ENCODE results near the gene EPS15.
"Not testable (repeated sequence)": the region's sequence is repeated elsewhere in the genome, so short reads cannot be mapped to it uniquely, and the experiment has no call there.

Gene EPS15

DNA sequence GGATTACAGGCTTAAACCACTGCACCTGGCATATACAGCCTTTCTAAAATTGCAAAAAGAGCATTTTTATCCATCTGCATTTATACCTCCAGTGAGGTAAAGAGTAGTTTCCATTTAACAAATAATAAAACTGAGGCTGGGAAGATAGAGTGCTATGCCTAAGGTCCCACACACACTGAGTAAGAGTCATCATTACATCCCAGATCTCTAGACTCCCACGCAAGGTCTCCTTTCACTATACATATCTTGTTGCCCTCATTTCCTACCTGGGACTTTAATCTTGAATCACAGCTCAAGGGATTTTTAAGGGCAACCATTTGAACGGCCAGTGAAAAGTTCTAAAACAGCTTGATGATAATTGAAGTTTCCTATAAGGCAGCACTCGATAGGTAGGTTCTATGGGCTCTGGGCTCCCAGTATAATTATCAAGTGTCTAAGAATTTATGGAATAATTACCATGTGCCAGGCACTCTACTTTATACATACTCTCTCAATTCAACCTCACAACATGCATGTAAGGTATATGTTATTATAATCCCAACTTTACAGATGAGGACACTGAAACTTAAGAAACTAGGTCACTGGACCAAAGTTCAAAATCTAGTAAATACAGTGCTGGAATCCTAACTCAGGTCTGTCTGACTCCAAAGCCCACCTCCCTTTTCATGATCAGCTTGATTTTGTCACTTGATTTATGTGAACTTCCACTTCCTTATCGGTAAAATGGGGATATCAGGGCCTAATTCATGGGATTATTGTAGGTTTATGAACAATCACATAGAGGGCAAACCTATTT lies 23.3 kb upstream of the EPS15 start:
- no peak for DNase-seq (ENCODE audit: low read depth, low spot score)

DNA sequence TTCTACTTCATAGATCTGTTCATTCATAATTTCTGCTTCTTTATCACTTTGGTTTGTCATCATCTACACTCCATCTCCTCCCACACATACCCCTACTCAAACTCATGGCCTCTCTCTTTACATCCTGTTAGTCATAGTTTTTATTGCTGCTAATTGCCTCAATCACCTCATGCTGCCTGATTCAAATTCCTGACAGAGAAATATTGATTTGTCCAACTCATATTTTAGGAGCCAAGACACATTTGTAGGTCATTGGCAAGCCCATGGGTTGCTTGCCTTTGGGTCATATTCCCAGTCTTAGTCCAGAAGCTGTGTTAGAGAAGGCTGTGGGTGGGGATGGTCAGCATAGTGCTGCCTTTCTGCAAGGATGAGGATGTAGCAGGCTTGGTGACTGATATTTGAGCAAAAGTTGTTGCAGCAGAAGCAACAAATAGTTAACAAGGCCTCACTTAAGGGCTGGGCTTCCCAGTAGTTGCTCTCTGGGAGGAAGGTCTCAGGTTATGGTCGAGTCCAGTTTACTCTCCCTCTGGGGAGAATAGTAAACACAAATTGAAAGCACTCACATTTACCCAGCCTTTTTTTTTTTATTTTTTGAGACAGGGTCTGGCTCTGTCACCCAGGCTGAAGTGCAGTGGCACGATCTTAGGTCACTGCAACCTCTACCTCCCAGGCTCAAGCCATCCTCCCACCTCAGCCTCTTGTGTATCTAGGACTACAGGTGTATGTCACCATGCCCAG lies 22.4 kb upstream of the EPS15 start:
- DNase-seq (ENCODE audit: low read depth, low spot score): no peak

DNA sequence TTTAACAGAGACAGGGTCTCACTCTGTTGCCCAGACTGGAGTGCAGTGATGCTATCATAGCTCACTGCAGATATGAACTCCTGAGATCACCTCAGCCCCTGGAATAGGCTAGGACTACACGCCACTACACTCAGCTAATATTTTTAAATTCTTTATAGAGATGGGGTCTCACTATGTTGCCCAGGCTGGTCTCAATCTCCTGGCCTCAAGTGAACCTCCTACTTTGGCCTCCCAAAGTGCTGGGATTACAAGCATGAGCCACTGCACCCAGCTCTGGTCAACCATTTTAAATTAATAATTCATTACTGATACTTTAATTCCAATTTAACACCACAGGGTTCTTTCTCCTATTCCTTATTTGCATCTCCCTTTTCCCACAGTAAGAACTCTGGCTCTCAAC lies 18.5 kb upstream of the EPS15 start:
- DNase-seq (ENCODE audit: low read depth, low spot score): no peak

DNA sequence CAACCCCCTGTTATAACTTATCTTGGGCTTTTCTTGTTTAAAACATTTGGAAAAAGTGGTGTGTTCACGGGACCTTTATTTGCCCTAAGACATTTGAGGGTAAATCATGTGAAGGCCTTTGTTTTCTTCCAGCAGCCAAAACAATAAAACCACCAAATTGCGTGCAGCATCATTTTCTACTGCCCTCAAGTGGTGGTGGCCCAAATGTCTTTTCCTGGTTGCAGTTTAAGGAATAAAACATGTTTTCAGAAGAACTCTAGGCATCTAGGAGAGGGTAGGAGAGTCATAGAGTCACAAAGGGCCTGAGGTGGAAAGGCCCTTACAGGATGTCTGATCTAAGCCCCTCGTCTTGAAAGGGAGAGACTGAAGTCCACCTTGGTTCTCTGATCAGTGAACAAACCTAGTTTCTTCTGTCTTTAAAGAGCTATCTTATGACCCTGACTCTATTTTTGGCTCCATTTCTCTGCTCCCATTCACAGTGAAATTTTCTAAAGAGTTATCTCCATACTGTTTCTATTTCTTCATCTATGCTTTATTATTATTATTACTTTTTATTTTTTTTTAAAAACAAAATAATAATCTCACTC lies 16.0 kb upstream of the EPS15 start:
- peak; percentile 79 for DNase-seq (ENCODE audit: low read depth, low spot score)

- DNase-seq (ENCODE audit: low read depth, low spot score): peak; percentile 7
Observed at GRCh38 chr1:51534447-51534846, 15.4 kb upstream of the EPS15 start.

GRCh38 chr1:51532853-51533252 lies 13.8 kb upstream of the EPS15 start:
- DNase-seq (ENCODE audit: low read depth, low spot score): no peak

DNA sequence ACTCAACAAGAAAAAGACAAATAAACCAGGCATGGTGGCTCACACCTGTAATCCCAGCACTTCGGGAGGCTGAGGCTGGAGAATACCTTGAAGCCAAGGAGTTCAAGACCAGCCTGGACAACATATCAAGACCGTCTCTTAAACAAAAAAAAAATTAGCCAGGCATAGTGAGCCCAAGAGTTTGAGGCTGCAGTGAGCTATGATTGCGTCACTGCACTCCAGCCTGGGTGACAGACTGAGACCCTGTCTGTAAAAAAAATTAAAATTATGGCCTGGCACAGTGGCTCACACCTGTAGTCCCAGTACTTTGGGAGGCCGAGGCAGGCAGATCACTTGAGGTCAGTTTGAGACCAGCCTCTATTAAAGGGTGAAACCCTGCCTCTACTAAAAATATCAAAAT lies 11.4 kb upstream of the EPS15 start:
- DNase-seq (ENCODE audit: low read depth, low spot score): not testable (repeated sequence)

DNA sequence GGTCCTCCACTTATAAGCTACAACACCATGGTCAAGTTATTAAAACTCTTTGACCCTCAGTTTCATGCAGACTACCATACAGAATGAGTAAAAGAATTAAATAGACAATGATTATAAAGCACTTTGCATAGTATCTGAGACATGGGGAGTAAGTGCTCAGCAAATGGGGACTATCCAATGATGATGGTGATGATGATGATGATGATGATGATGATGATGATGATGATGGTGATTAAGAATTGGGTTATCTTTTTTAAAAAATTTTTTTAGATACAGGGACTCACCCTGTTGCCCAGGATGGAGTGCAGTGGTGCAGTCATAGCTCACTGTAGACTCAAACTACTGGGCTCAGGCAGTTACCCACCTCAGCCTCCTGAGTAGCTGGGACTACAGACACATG lies 8.1 kb upstream of the EPS15 start:
- no peak for DNase-seq (ENCODE audit: low read depth, low spot score)

- no peak for DNase-seq (ENCODE audit: low read depth, low spot score)
Observed at GRCh38 chr1:51526248-51526647, 7.2 kb upstream of the EPS15 start.

- no peak for DNase-seq (ENCODE audit: low read depth, low spot score)
Observed at GRCh38 chr1:51525295-51525694, 6.2 kb upstream of the EPS15 start.

DNA sequence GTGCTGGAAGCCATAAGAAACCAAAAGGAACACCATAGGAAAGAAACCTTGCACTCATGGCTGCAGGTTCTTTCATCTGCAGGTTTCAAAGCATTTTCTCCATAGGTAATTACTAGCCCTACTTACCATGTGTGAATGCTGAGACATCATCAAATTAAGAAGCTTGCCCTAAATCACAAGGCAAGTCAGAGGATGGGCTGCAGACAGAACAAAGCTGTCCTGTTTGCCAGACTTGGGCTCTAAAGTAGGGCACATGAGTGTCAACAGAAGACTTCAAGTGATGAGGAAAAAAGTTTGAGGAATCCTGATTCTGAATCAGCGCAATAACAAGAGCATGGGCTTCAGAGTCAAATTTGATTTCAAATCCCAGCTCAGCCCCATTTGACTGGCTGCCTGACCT lies 5.8 kb upstream of the EPS15 start:
- no peak for DNase-seq (ENCODE audit: low read depth, low spot score)

GRCh38 chr1:51523931-51524330 lies 4.9 kb upstream of the EPS15 start:
- no peak for DNase-seq (ENCODE audit: low read depth, low spot score)

- DNase-seq (ENCODE audit: low read depth, low spot score): no peak
Observed at GRCh38 chr1:51520700-51521248, 1.7 kb upstream of the EPS15 start.

GRCh38 chr1:51519865-51520699 lies 1.0 kb upstream of the EPS15 start:
- DNase-seq (ENCODE audit: low read depth, low spot score): peak; percentile 80

DNA sequence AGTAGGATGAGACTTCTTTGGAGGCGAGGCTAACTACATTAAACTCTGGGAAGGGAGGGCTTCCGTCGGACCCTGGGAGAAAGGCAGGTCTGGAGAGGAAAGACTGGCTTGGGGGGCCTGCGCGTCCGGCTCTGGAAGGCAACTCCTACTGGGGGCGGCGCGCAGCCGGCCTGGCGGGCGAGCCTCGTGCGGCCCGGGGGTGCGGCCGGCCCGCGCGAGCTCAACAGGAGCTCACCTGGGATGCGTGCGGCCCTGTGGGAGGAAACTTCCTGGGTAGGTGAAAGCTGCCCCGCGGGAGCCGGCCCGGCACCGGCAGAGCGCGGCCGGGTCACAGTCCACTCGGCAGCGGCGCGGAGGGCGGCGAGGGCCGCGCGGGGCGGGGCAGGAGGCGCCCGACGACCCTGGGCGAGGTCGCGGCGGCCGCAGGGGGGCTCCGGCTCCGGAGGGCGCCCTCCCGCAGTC lies 449 bp downstream of the EPS15 start:
- DNase-seq (ENCODE audit: low read depth, low spot score): peak; percentile 67

DNA sequence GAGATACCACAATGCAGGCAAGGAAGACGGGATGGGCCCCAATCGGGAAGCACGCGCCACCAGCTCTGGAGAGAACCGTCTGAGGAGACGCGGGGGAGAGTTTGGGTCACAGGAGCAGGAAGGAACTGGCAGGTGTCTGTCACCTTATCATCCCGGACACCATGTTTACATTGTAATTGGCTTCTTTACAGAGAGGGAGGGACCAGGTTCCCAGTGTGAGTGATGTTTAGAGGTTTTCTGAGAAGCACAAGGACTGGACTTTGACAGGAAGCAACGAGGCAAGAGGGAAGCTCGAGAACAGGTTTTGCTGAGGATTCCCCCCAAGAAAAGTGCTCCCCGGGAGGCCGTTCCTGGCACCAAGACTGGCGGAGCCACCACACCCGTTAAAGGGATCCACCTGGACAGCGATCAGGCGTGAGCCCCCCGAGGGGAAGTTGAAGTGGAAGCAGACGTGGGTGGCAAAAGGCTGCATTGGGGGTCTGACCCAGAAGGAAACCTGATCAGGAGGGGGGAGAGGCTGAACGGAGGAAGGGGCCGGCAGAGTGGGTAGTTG lies 957 bp downstream of the EPS15 start:
- peak; percentile 47 for DNase-seq (ENCODE audit: low read depth, low spot score)

DNA sequence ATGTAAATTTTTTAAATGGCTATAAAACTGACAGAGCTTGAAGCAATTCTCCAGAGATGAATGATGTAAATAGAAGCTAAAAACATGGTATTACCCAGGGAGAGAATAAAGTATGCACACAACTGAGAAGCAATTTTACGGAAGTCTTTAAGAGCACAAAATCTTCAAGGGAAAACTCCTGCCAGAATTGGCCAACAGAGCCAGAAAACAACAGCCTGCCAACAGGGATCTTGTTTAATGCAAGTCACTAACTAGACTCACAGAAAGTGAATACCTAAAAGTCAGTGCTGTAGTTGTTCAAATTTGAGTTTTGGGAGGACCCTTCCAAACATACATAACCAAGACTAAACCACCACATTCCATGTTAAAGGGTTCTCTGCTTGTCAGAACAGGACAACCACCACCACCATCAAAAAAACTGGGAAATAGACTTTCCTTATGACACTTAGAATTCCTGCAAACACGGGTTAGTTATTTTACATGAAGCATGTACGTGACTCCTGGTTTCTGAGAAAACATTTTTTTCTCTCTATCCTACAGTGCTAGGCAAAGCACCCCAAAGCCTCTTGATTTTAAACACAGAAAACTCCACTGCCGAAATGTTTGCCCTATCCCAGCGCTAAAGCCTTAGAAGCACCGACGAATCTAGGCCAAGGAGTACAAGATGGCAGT lies 1.6 kb downstream of the EPS15 start:
- DNase-seq (ENCODE audit: low read depth, low spot score): peak; percentile 31

- DNase-seq (ENCODE audit: low read depth, low spot score): peak; percentile 16
Observed at GRCh38 chr1:51516649-51517158, 2.4 kb downstream of the EPS15 start.

- no peak for DNase-seq (ENCODE audit: low read depth, low spot score)
Observed at GRCh38 chr1:51515982-51516648, 3.0 kb downstream of the EPS15 start.

All from astrocyte of the hippocampus (primary cell).